Ammon's horn (tissue), 1 donor: Measurements from ENCODE around the gene MPZL2.
A peak's percentile ranks its signal among the peaks of the same experiment; 100 is the strongest.

Source experiments
- DNase-seq: peaks from one replicate; pipeline ENCODE4 v3.0.0-alpha.2; 2016; ENCODE audit warnings: low spot score

Gene MPZL2

DNA sequence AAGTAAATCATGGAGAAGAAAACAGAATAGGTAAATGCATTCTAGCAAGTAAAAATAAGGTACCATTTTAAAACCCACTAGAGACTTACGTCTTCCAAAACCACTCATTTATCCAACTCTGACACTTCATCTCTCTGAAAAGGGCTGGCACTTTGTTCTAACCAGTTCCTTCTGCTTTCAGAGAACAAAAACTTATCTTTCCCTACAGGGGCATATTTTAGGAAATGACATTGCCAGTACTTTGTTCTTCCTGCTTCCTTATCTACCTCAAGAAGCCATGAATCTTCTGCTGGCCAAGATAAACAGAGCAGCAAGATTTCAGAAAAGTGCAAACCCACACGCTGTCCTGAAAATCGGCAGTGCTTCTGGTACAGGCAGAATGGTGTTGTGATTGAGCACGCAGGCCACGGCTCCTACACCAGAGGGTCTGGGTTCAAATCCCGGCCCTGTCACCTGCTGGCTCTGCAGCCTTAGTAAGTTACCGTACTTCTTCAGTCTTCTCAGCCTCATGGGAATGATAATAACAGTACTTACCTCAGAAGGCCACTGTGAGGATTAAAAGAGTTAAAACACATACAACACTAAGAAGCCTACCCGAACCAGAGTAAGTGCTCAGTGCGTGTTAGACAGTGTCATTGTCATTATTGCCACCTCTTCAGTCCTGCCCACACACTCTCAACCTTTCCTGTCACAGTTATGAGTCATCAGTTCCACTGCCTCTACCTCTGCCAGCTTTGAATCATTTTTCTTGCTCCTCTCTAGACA, 22.9 kb downstream of the MPZL2 start:
- DNase-seq: peak; percentile 50

DNA sequence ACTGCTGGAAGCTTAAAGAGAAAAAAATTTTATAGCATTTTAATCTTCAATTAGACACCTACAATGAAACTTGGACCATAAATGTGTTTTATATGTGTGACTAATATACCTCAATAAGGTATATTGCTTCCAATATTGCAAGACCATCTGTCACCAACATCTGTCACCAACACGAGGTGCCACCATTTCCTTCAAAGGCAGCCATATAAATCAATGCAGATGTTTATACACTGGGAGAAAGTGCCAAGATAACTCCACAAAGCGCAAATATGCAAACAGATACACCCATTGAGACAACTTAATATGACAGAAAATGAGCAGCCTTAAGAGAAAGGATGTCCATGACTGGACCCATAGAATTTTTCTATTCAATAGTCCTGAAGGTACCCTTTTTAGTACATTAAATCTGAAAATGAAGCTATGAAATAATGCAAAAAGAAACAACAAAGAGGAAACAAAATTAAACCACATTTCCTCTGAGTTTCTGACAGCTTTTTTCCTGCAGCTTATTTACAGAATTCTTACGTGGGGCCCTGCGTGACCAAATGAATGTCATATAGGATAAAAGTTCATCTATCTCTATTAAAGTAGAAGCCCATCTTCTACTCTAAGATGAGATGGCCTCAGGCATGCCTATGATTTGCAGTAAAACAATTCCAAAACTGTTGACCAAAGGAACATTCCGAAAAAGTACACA, 24.4 kb downstream of the MPZL2 start:
- DNase-seq: no peak

DNA sequence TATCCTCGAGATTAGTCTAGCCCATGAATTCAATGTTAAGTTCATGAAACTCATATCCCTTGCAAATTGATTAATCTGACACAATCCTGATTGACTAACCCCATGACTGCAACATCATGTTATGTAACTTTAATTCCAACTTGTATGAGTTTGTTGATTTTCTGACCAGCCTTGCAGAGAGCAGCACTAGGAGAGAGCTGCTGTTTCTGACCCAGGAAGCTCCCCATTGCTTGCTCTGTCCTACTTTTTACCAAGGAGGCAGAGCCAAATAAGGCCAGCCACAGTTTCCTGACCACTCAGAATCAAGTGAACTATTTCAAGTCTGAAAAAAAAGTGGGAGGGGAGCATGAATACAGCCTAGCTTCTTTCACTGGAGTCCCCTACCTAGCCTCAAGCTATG, 25.2 kb downstream of the MPZL2 start:
- DNase-seq: no peak

DNA sequence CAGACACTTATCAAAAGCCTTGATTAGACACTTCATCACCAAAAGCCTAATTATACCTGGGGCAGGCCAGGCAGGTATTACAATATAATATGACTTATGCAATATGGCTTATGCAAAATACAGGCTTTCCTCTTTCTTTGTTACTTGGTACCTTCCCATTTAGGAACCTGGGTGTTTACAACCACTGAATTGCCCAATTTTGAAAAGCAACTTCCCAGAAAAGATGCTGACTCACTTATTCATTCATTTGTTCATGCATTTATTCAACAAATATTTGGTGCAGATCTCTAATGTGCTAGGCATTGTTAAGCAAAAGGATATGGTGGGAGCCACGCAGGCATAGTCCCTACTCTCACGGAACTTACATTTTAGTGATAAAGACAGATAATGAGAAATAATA, 25.7 kb downstream of the MPZL2 start:
- DNase-seq: no peak

DNA sequence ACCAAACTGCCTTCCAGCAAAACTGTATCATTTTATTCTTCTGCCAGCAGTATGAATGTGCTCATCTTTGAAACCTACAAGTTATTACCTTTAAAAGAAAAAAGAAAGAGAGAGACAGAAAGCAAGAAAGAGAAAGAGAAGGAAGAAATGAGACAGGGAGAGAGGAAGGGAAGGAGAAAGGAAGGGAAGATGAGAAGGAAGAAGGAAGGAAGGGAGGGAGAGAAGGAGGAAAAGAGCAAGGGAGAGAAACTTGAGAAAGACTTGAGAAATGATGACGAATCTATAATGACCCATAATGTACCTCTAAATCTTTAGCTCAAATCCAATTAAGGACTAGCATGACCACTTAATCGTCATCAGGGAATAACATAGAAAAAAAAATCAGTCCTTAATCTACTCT, 27.9 kb downstream of the MPZL2 start:
- DNase-seq: no peak

DNA sequence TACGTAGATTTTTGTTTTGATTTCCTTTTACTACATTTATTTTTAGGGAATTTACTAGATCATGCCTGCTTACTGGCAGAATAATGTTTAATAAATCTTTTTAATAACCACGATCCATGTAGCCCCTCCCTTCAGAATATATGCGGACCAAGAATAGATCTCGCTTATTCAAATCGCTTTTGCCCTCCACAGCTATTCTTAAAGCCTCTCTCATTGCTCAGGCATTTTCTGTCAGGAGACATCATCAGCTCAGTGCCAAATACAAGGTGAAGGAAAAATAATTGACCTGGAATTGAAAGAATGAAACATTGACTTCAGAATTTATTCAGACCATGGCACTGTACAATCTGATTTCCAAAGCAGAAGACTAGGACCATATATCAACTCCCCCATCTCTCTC, 29.3 kb downstream of the MPZL2 start:
- DNase-seq: no peak

DNA sequence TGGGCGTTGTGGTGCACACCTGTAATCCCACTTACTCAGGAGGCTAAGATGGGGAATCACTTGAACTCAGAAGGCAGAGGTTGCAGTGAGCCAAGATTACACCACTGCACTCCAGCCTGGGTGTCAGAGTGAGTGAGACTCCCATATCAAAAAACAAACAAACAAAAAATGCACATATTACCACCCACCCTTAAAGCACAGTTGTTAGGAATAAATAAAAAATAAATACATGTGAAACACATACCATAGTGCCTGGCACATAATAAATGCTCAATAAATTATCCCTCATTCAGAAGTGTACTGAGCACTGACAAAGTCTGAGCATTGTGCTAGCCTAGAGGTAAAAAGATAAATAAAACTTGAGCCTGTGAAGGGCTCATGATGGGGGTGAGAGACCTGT, 30.2 kb downstream of the MPZL2 start:
- no peak for DNase-seq

DNA sequence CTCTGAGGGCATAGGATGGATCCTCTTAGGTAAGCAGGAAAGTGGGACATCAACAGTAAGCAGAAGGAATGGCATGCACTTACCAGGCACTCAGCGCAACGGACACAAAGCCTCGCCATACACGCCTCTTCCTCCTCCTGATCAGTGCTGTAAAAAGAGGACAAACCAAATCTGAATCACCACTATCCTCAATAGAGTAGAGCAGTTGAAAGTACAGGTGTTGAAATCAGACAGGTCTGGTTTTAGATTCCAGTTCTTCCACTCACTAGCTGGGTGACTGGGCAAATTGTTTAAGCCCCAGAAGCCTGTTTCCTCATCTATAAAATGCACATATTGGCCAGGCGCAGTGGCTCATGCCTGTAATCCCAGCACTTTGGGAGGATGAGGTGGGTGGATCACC, 30.7 kb downstream of the MPZL2 start:
- DNase-seq: no peak

DNA sequence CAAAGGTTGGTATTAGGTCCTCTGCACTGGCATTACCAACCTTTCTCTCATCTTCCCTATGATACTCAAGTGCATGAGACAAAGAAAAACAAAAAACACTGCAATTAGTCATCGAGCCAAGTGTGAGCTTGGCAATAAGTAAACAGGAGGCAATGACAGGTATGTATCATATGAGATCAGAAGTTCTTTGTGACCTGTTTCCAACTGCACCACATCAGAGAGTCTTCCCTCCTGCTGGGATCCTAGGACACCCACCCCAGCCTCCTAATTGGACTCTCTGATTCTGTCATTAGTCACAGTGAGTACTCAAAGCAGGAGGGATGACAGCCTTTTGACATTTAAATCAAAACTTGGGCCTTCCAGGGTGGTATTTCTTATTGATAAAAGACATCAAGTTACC, 31.4 kb downstream of the MPZL2 start:
- no peak for DNase-seq

DNA sequence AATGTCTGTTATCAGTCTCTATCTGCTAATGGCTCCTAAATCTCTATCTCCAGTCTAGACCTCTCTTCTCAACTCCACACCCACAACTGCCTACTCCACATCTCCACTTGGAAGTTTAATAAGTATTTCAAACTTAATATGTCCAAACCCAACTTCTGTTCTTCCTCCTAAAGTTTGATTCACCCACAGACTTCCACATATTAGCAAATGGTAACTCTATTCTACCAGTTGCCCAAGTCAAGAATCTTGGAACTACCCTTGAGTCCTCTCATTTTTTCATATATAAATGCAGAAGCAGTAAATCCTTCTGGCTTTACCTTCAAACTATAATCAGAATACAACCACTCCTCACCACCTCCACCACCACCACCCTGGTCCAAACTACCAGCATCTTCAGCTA, 32.6 kb downstream of the MPZL2 start:
- DNase-seq: no peak

DNA sequence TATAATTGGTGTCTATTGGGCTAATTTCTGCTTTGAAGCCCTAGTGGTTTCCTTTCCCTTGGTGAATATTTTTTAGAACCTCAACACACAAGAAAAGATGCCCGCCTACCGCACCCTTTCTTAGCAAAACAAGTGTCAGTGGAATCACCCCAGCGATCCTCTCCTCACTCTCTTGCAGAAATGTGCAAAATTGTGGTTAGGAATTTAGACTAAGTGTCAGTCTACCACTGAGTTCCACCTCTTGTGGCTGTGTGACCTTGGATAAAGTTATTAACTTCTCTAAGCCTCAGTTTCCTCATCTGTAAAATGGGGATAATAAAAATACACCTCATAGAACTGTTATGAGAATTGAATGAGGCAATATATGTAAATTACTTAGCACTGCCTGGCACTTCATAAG, 34.0 kb downstream of the MPZL2 start:
- DNase-seq: no peak

DNA sequence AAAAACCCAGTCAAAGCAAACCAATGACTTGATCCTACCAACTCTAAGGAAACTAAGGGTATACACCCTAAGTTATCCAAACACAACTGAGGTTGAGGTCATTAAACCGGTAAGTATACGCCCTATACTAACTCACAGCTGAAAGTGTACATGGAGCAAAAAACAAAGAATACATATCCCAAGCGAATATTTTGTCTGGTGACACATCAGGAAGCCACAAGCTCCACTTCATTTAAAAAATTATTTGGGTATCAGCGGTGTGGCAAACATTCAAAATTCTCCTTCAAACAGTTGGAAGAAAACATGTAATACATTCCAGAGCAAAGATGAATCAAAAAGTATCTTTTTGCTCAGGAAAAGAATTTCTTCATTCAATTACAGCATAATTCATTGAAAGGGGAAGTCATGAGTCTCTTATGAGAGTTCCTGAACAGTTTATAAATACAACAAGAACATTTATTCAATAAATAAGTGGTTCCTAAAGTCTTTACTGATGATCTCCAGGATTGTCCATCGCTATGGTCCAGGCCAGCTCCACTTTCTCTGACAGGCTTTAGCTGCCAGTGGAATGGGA, 34.7 kb downstream of the MPZL2 start:
- DNase-seq: no peak

DNA sequence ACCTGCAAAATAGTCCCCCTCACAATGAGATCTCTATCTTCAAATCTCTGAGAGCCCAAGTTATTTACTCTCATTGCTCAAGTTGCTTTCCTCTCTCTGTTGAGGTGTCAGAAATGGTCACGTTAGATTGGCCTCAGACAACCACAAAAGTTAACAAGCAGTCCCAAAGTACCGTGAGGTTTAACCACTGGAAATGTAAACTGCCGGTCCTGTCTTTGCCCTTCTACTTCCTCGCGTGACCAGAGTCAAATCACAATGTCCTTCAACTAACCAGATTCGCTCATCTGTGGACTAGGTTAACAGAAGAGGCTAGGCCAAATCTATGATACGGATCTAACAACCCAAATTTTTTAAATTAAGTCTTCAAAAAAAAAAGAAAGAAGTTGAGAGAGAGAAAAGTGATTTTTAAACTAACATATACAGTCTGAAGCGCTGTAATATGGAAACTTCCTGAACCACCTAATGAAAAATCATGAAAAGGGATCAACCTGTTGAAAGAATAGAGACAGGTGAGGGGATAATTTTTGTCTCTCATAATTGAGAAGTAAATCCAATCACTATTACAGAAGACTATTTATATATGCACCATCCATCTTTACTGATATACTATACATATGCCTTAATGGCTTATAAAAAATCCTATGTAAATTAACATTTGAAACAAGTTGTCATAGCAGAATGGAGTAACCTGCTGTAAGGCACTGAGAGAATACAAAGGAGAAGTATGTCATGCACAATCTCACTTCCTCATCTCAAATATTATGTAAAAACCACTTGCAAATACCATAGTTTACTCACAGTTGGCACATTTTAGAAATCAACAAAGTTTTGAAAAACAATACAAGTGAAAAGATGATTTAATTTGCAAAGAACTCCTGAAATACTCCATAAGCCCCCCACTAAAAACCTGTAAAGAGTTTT, 36.0 kb downstream of the MPZL2 start:
- no peak for DNase-seq

DNA sequence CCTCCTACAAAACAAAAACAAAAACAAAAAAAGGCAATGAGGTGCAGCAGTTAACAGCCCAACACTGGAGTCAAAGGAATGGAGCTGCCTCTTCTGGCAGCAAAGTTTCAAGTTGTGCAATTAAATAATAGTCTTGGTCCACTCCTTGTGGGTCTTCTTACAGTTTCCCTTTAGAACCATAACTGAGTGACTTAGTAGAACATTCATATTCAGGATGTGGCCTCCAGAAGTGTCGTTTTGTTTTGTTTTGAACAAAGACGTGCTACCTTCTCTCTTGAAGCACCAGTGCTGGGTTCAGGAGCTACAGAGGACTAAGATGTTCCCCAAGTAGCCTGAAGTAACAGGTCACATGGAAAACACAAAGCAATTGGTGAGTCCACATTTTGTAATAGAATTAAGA, 37.3 kb downstream of the MPZL2 start:
- DNase-seq: no peak

DNA sequence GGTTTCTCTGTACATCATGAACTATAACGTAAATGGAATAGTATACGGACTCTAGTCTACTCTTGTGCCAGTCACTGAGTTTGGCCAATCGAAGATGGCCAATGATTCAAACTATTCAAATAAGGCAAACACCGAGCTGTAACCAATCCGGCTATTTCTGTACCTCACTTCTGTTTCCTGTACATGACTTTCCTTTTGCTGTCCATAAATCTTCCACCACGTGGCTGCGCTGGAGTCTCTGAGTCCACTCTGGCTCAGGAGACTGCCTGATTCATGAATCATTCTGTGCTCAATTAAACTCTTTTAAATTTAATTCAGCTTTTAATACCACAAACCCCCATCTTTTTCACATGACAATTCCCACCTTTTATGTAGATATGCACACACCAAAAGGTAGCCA, 37.8 kb downstream of the MPZL2 start:
- no peak for DNase-seq

DNA sequence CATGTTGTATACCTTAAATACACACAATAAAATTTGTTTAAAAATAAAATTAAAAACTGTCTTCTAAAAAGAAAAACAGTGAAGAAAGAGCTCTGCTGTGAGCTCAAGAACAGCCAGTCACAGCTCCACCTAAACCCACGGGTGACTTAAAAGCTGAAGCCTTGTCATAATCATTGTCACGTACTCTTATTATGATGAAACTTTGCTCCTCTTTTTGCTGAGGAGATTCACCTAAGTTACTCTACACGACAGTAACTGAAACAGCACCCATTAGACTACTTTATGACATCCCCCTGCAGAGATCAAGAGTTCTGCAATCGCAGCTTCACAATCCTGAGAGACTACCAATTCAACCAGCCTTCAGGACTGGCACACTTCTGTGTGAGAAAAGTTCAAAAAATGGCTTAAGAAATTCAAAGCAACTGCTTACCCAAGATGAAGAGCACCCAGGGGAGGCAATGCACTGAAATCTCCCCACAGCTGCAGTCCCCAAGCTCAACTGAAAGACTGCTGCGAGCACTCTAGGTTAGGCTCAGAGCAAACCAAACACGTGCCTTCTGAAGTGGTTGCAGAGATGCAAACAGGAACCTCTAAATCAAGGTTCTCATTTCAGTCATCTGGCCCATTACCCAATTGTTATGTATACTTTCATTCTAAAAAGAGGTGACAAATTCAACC, 39.4 kb downstream of the MPZL2 start, which contains the start of gene JAML:
TSS of gene JAML (minus strand) at position 501 of the 678 bp plus-strand sequence. CDS start 10,145 bp downstream, outside the sequence.
- no peak for DNase-seq

DNA sequence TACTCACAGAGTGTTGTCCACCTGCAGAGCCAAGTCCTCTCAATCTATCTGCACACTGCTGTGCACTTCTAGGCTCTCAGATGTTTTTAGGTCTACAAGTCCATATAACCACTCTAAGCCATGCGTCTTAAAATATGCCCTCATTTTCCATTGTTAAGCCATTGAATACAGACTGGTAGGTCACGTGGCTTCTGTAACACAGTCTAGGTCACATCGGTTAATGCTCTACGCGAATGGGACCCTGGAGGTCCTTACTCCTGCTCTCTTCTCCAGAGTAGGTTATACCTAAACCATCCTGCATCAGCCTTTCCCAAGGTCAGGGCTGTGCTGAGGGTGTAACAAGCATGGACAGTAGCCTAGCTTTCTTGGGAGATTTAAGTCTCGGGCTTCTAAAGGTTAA, 40.1 kb downstream of the MPZL2 start:
- DNase-seq: no peak

DNA sequence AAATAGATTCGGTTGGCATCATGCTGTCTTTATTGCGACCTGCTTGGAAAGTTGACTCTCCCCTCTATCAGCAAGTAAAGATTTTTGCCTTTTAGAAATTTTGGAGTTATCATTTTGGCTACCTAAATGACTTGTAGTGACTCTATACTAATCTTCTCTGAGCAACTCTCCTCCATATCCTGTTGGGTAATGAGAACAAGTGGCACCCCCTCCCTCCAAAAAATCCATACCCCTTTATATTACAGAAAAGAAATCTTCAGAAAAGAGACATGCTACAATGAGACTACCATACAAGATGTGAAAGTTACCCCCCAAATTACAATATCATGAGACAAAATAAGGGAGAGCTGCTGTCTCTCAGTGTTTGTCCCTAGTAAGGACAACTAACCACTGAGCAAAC, 40.5 kb downstream of the MPZL2 start:
- no peak for DNase-seq

DNA sequence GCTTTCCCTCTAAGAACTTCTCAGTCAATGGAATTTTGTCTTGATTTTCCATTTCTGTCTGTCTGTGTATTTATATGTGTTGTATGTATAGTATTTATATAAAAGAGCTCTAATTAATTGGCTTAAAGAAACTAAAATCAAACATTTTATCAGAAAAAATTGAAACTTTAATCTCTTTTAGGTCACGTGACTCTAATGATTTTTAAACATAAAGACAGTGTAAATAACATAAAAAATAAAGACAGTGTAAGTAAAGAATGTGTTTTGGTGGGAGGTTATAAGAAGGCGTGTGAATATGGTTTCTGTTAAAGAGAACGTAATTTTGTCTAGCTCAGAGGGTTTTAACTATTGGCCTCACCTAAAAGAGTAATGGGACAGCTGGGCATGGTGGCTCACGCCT, 41.7 kb downstream of the MPZL2 start:
- no peak for DNase-seq

DNA sequence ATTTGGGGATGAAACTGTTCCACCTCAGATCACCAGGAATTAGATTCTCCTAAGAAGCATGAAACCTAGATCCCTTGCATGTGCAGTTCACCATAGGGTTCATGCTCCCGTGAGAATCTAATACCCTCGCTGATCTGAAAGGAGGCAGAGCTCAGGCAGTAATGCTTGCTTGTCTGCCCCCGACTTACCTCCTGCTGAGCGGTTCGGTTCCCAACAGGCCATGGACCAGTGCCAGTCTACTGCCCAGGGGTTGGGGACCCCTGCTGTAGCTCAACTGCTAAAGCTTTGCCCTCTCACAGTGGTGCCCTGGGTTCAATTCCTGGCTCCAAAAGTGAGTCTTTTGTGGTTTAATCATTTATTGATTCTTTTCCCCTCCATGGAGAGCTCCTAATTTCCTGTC, 42.7 kb downstream of the MPZL2 start:
- DNase-seq: no peak

DNA sequence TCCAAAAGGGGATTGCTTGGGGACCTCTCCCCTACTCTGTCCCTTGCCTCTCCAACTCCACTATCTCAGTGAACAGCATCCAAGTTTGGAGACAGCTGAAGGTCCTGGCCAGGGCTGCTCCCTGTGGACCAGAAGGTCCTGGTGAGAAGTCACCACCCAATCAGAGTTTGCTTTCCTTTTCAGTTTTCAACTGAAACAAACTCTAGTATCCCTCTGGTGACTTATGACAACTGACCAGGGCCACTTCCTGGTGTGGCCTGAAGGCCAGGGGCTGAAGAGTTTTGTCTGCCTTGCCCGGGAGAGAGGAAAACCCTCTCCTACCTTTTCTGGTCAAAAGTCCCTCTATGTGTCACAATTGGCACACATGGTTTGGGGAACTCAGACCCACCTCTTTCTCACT, 44.4 kb downstream of the MPZL2 start:
- DNase-seq: no peak

DNA sequence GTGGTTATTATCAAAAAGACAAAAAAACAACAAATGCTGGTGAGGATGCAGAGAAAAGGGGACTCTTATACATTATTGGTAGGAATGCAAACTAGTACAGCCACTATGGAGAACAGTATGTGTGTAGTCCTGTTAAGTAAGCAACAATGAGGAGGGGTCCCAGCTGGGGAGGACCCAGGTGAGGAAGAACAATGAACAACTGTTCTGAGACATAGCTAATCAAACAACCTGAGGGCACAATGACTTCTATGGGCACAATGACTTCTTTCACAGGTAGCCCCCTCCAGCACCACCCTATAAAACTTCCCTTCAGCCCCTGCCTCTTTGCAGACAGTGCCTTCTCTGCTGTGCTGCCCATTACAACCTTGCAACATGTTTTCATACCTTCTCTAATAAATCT, 44.9 kb downstream of the MPZL2 start:
- no peak for DNase-seq
